HG02571 (cell line): ENCODE measurements around the gene EWSR1.

ENCODE experiments used
- ATAC-seq: cut with Tn5 transposase; IDR thresholded peaks from one replicate; pipeline ENCODE4 v1.9.1; 2021; ENCODE audit warnings: mild to moderate bottlenecking, moderate library complexity; ENCODE audit not compliant: unreplicated experiment

EWSR1 gene

GRCh38 chr22:29302402-29302680, 34.3 kb downstream of the EWSR1 start:
- ATAC-seq: no peak

- ATAC-seq: no peak
Measured at GRCh38 chr22:29302681-29303465, 34.8 kb downstream of the EWSR1 start.

GRCh38 chr22:29305836-29306174, 37.7 kb downstream of the EWSR1 start:
- no peak for ATAC-seq

- ATAC-seq: no peak
Measured at GRCh38 chr22:29306175-29306834, 38.2 kb downstream of the EWSR1 start, which contains the start of gene GAS2L1. Gene GAS2L1 (plus strand): TSS chr22:29306650. CDS start chr22:29308106, 1,456 bp downstream.

- ATAC-seq: no peak
Measured at GRCh38 chr22:29306835-29307595, 38.9 kb downstream of the EWSR1 start.

GRCh38 chr22:29307596-29308147, 39.6 kb downstream of the EWSR1 start:
- ATAC-seq: no peak

GRCh38 chr22:29308148-29308790, 40.2 kb downstream of the EWSR1 start:
- no peak for ATAC-seq

- no peak for ATAC-seq
Measured at GRCh38 chr22:29308791-29309262, 40.8 kb downstream of the EWSR1 start.

GRCh38 chr22:29309332-29310064, 41.4 kb downstream of the EWSR1 start:
- no peak for ATAC-seq

GRCh38 chr22:29310065-29310862, 42.2 kb downstream of the EWSR1 start:
- ATAC-seq: no peak

GRCh38 chr22:29310863-29311339, 42.8 kb downstream of the EWSR1 start:
- no peak for ATAC-seq

GRCh38 chr22:29311464-29312217, 43.6 kb downstream of the EWSR1 start:
- ATAC-seq: no peak

- no peak for ATAC-seq
Measured at GRCh38 chr22:29312218-29313125, 44.4 kb downstream of the EWSR1 start.

GRCh38 chr22:29313126-29313575, 45.1 kb downstream of the EWSR1 start:
- ATAC-seq: no peak

- no peak for ATAC-seq
Measured at GRCh38 chr22:29313576-29314466, 45.8 kb downstream of the EWSR1 start.

GRCh38 chr22:29314537-29315285, 46.6 kb downstream of the EWSR1 start:
- ATAC-seq: no peak
